GM18505 (cell line): Measurements from ENCODE around the gene KLHL40.

Experiments
- ATAC-seq: cut with Tn5 transposase; IDR thresholded peaks from one replicate; pipeline ENCODE4 v1.9.1; 2021; ENCODE audit not compliant: unreplicated experiment
- POLR2A ChIP-seq: IDR thresholded peaks from 4 replicates; pipeline ENCODE4 v1.6.1; 2011; ENCODE audit warnings: borderline replicate concordance; ENCODE audit not compliant: insufficient read depth, insufficient read length; ENCODE audit errors: extremely low read depth

The KLHL40 gene

GRCh38 chr3:42668793-42669217, 16.5 kb upstream of the KLHL40 start:
- no peak for TF ChIP-seq POLR2A
- no peak for ATAC-seq

- ATAC-seq, result no peak
- TF ChIP-seq POLR2A, result no peak
These were observed 15.2 kb upstream of the KLHL40 start for GRCh38 chr3:42670051-42670576.

- ATAC-seq, result no peak
These were observed 14.7 kb upstream of the KLHL40 start for GRCh38 chr3:42670670-42671069.

GRCh38 chr3:42672515-42672914, 12.8 kb upstream of the KLHL40 start:
- TF ChIP-seq POLR2A, result no peak
- ATAC-seq, result no peak

More at GRCh38 chr3:42670670-42671069, 14.7 kb upstream of the KLHL40 start:
- no peak for TF ChIP-seq POLR2A

GRCh38 chr3:42673082-42673481, 12.3 kb upstream of the KLHL40 start:
- TF ChIP-seq POLR2A, result no peak
- no peak for ATAC-seq

GRCh38 chr3:42674146-42674545, 11.2 kb upstream of the KLHL40 start:
- no peak for ATAC-seq
- no peak for TF ChIP-seq POLR2A

DNA sequence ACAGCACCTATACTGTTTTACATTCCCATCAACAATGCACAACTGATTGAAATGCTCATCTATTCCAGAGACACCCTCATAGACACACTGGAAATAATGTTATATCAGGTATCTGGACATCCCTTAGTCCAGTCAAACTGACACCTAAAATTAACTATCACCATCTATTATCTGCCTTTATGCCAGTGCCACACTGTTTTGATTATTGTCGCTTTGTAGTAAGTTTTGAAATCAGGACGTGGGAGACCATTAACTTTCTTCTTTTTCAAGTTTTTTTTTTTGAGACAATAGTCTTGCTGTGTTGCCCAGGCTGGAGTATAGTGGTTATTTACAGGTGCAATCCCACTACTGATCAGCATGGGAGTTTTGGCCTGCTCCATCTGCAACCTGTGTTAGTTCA, 9.4 kb upstream of the KLHL40 start:
- no peak for TF ChIP-seq POLR2A
- ATAC-seq, result no peak

- no peak for ATAC-seq
These were observed 6.9 kb upstream of the KLHL40 start for GRCh38 chr3:42678447-42678846.

GRCh38 chr3:42680271-42680670, 5.1 kb upstream of the KLHL40 start:
- no peak for TF ChIP-seq POLR2A
- no peak for ATAC-seq

More at GRCh38 chr3:42678447-42678846, 6.9 kb upstream of the KLHL40 start:
- no peak for TF ChIP-seq POLR2A

- no peak for ATAC-seq
- no peak for TF ChIP-seq POLR2A
These were observed 4.5 kb upstream of the KLHL40 start for GRCh38 chr3:42680806-42681205.

GRCh38 chr3:42681361-42682038, 3.8 kb upstream of the KLHL40 start:
- no peak for ATAC-seq
- TF ChIP-seq POLR2A, result no peak

- ATAC-seq, result no peak
- TF ChIP-seq POLR2A, result no peak
These were observed 2.9 kb upstream of the KLHL40 start for GRCh38 chr3:42682301-42683070.

GRCh38 chr3:42683875-42684598, 1.3 kb upstream of the KLHL40 start:
- no peak for ATAC-seq
- no peak for TF ChIP-seq POLR2A
